Skeletal muscle satellite cell (primary cell): ENCODE measurements around the gene ROCK2.

Source experiments
- H3K27me3 ChIP-seq: 2 replicates; pipeline ENCODE4 v1.7.0; 2013; ENCODE audit warnings: low read length; ENCODE audit not compliant: control insufficient read depth, insufficient read depth
- H3K36me3 ChIP-seq: 2 replicates; pipeline ENCODE4 v1.7.0; 2013; ENCODE audit warnings: mild to moderate bottlenecking, control low read depth, low read length; ENCODE audit not compliant: insufficient read depth
- H3K4me1 ChIP-seq: 2 replicates; pipeline ENCODE4 v1.7.0; 2013; ENCODE audit warnings: low read length; ENCODE audit not compliant: control insufficient read depth, insufficient read depth
- H3K4me2 ChIP-seq: 2 replicates; pipeline ENCODE4 v1.7.0; 2013; ENCODE audit warnings: mild to moderate bottlenecking, low read length
- H3K4me3 ChIP-seq: 2 replicates; pipeline ENCODE4 v1.7.0; 2013; ENCODE audit warnings: low read length
- H3K9ac ChIP-seq: 2 replicates; pipeline ENCODE4 v1.7.0; 2013; ENCODE audit warnings: mild to moderate bottlenecking, low read depth, low read length, moderate library complexity
- H3K9me3 ChIP-seq: replicated peaks from 2 replicates; pipeline ENCODE4 v1.7.0; 2013; ENCODE audit warnings: mild to moderate bottlenecking, control low read depth, low read length

Gene ROCK2

GRCh38 chr2:11347403-11347959 lies 3.0 kb upstream of the ROCK2 start:
- Histone ChIP-seq H3K4me1 (peaks cover 10% of the 10 kb centered on the region), H3K4me2 (no peak overlapping the region), H3K27me3 (peaks cover 9% of the 10 kb centered on the region), H3K4me3 (no peak overlapping the region), H3K9ac (no peak overlapping the region), H3K36me3 (no peaks in the 10 kb centered on the region), H3K9me3 (no peaks in the 10 kb centered on the region)

GRCh38 chr2:11346023-11346482 lies 1.6 kb upstream of the ROCK2 start:
- Histone ChIP-seq H3K9ac (peak overlapping the region; percentile 97), H3K4me2 (peak overlapping the region; percentile 91), H3K4me3 (no peak overlapping the region), H3K4me1 (peaks cover 16% of the 10 kb centered on the region), H3K9me3 (no peaks in the 10 kb centered on the region), H3K36me3 (no peaks in the 10 kb centered on the region), H3K27me3 (peaks cover 9% of the 10 kb centered on the region)

- peaks cover 21% of the 10 kb centered on the region for H3K4me1 ChIP-seq
- H3K4me2 ChIP-seq, result peak overlapping the region; percentile 91
- peak overlapping the region; percentile 97 for H3K9ac ChIP-seq
- H3K27me3 ChIP-seq, result peaks cover 7% of the 10 kb centered on the region
- peak overlapping the region; percentile 74 for H3K4me3 ChIP-seq
- no peaks in the 10 kb centered on the region for H3K36me3 ChIP-seq
- H3K9me3 ChIP-seq, result no peaks in the 10 kb centered on the region
Measured at GRCh38 chr2:11344956-11345677, 681 bp upstream of the ROCK2 start.

- H3K36me3 ChIP-seq, result no peaks in the 10 kb centered on the region
- no peaks in the 10 kb centered on the region for H3K9me3 ChIP-seq
- H3K9ac ChIP-seq, result peak overlapping the region; percentile 97
- H3K27me3 ChIP-seq, result no peaks in the 10 kb centered on the region
- H3K4me1 ChIP-seq, result peaks cover 21% of the 10 kb centered on the region
- H3K4me2 ChIP-seq, result peak overlapping the region; percentile 91
- H3K4me3 ChIP-seq, result peak overlapping the region; percentile 74
Measured at GRCh38 chr2:11343650-11344341, 640 bp downstream of the ROCK2 start.

- Histone ChIP-seq H3K9ac (peak overlapping the region; percentile 97), H3K4me3 (peak overlapping the region; percentile 74)
Measured at GRCh38 chr2:11343368-11343649, 1.1 kb downstream of the ROCK2 start.

GRCh38 chr2:11342551-11343367 lies 1.7 kb downstream of the ROCK2 start:
- Histone ChIP-seq H3K27me3 (no peaks in the 10 kb centered on the region), H3K4me3 (peak overlapping the region; percentile 74), H3K36me3 (no peaks in the 10 kb centered on the region), H3K4me1 (peaks cover 21% of the 10 kb centered on the region), H3K9me3 (no peaks in the 10 kb centered on the region), H3K9ac (peak overlapping the region; percentile 97), H3K4me2 (peak overlapping the region; percentile 91)

More at GRCh38 chr2:11343368-11343649, 1.1 kb downstream of the ROCK2 start:
- Histone ChIP-seq H3K36me3 (no peaks in the 10 kb centered on the region), H3K9me3 (no peaks in the 10 kb centered on the region), H3K4me1 (peaks cover 21% of the 10 kb centered on the region), H3K27me3 (no peaks in the 10 kb centered on the region), H3K4me2 (peak overlapping the region; percentile 91)

- Histone ChIP-seq H3K36me3 (no peaks in the 10 kb centered on the region), H3K9ac (no peak overlapping the region), H3K4me2 (peak overlapping the region; percentile 91), H3K9me3 (no peaks in the 10 kb centered on the region), H3K4me3 (no peak overlapping the region), H3K27me3 (no peaks in the 10 kb centered on the region), H3K4me1 (peaks cover 19% of the 10 kb centered on the region)
Measured at GRCh38 chr2:11340717-11341116, 3.7 kb downstream of the ROCK2 start.

GRCh38 chr2:11339508-11340083 lies 4.8 kb downstream of the ROCK2 start:
- H3K4me2 ChIP-seq, result peak overlapping the region; percentile 22
- H3K4me3 ChIP-seq, result no peak overlapping the region
- H3K36me3 ChIP-seq, result no peaks in the 10 kb centered on the region
- H3K4me1 ChIP-seq, result peaks cover 19% of the 10 kb centered on the region
- H3K27me3 ChIP-seq, result no peaks in the 10 kb centered on the region
- no peak overlapping the region for H3K9ac ChIP-seq
- no peaks in the 10 kb centered on the region for H3K9me3 ChIP-seq

- Histone ChIP-seq H3K9ac (no peak overlapping the region), H3K36me3 (no peaks in the 10 kb centered on the region), H3K9me3 (no peaks in the 10 kb centered on the region), H3K4me2 (no peak overlapping the region), H3K27me3 (no peaks in the 10 kb centered on the region), H3K4me3 (no peak overlapping the region), H3K4me1 (peaks cover 19% of the 10 kb centered on the region)
Measured at GRCh38 chr2:11338580-11338979, 5.9 kb downstream of the ROCK2 start.

- no peaks in the 10 kb centered on the region for H3K36me3 ChIP-seq
- H3K4me2 ChIP-seq, result no peak overlapping the region
- no peaks in the 10 kb centered on the region for H3K27me3 ChIP-seq
- no peak overlapping the region for H3K4me3 ChIP-seq
- H3K9ac ChIP-seq, result no peak overlapping the region
- no peaks in the 10 kb centered on the region for H3K9me3 ChIP-seq
- peaks cover 19% of the 10 kb centered on the region for H3K4me1 ChIP-seq
Measured at GRCh38 chr2:11337909-11338308, 6.5 kb downstream of the ROCK2 start.

GRCh38 chr2:11336189-11336588 lies 8.2 kb downstream of the ROCK2 start:
- H3K4me2 ChIP-seq, result no peak overlapping the region
- no peaks in the 10 kb centered on the region for H3K27me3 ChIP-seq
- no peak overlapping the region for H3K4me3 ChIP-seq
- no peak overlapping the region for H3K9ac ChIP-seq
- peaks cover 15% of the 10 kb centered on the region for H3K4me1 ChIP-seq
- H3K36me3 ChIP-seq, result no peaks in the 10 kb centered on the region
- H3K9me3 ChIP-seq, result no peaks in the 10 kb centered on the region
